Gastrocnemius medialis (tissue), 4 donors: Measurements from ENCODE around the gene RCAN1.

Source experiments
- POLR2A ChIP-seq, 2 donors: fragments of 450-650 bp; IDR thresholded peaks; one replicate each; pipeline ENCODE4 v1.6.1; 2017; ENCODE audit warnings: antibody characterized with exemption in 2 of 2, mild to moderate bottlenecking in 2 of 2, moderate library complexity in 2 of 2
- TF ChIP-seq, protein P1 (sequence below), 5 experiments: fragments of 450-650 bp in 3 of 5; fragments of 200-600 bp in 2 of 5; sonication (generic) in 2 of 5; IDR thresholded peaks in 4 of 5; conservative IDR thresholded peaks in 1 of 5; 1 replicate in 4 of 5; 2 replicates in 1 of 5; pipeline ENCODE4 v1.5.1; 2016 to 2019; ENCODE audit warnings: antibody characterized with exemption in 5 of 5, mild to moderate bottlenecking in 3 of 5, moderate library complexity in 3 of 5

DNA sequence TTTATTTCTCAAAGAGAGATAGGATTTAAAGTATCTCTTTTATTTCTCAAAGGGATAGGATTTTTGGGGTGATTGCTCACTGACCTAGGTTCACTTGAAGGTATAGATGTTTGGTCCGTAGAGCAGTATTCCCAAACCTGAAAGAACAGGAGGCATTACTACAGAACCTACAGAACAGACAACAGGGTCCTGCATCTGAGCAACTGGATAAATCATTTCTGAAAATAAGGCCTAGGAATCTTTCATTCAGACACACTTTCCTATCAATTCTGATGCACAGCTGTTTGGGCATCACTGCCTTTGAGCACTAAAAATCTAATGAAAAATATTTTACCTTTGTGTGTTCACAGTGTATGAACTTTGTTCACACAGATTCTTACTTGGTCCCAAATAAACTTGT is 36.7 kb upstream of the RCAN1 start:
- TF ChIP-seq, protein P1, sequence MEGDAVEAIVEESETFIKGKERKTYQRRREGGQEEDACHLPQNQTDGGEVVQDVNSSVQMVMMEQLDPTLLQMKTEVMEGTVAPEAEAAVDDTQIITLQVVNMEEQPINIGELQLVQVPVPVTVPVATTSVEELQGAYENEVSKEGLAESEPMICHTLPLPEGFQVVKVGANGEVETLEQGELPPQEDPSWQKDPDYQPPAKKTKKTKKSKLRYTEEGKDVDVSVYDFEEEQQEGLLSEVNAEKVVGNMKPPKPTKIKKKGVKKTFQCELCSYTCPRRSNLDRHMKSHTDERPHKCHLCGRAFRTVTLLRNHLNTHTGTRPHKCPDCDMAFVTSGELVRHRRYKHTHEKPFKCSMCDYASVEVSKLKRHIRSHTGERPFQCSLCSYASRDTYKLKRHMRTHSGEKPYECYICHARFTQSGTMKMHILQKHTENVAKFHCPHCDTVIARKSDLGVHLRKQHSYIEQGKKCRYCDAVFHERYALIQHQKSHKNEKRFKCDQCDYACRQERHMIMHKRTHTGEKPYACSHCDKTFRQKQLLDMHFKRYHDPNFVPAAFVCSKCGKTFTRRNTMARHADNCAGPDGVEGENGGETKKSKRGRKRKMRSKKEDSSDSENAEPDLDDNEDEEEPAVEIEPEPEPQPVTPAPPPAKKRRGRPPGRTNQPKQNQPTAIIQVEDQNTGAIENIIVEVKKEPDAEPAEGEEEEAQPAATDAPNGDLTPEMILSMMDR (IDR thresholded peaks at IDR 0.05 in 4 of 5, conservative IDR thresholded peaks at IDR 0.05 in 1 of 5) = no peak
- no peak for TF ChIP-seq POLR2A (IDR thresholded peaks at IDR 0.05)
